Stimulated activated CD8-positive, alpha-beta memory T cell treated with anti-CD3 and anti-CD28 coated beads, Interleukin-12 subunit alpha, Interleukin-12 subunit beta, amount 100 ng/mL, for 24 hours (primary cell): ENCODE data around the gene CDC42EP4.

ENCODE experiments used
- DNase-seq: peaks from one replicate; pipeline ENCODE4 v3.0.0-alpha.2; 2020; ENCODE audit errors: extremely low read depth

The CDC42EP4 gene

GRCh38 chr17:73297934-73298861 is 13.6 kb downstream of the CDC42EP4 start:
- no peak for DNase-seq

DNA sequence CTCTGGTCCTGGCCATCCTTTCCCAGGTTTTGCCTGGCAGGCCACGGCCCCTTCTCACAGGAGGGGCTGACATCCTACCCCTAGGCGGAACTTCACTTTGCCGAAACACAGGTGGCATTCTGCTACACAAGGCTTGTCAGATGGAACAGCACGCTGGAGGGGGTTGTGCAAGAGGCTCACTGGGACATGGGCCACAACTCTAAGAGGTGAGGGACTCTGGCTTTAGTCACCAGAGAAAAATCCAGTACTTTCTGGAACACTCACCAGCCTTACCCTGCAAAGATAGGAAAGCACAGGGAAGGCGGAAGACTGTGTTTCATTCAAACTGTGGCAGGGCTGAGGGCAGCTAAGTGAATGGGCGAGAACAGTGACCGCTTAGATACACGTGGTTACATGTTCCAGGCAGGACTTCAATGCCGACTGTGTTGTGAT is 18.3 kb downstream of the CDC42EP4 start:
- no peak for DNase-seq

DNA sequence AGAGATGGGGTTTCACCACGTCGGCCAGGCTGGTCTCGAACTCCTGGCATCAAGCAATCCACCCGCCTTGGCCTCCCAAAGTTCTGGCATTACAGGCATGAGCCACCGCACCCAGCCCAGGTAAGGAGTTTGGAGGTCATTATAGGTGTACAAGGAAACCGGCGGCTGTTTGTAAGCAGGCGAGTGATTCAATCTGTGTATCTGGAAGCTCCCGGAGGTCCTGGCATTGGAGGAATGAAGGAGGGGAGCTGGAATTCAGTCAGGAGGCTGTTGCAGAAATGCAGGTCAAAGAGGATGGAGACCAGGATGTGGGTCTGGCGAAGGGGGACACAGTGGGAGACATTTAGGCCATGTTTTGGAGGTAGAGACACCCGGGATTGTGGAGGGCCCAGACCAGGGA is 18.8 kb downstream of the CDC42EP4 start:
- DNase-seq: no peak

DNA sequence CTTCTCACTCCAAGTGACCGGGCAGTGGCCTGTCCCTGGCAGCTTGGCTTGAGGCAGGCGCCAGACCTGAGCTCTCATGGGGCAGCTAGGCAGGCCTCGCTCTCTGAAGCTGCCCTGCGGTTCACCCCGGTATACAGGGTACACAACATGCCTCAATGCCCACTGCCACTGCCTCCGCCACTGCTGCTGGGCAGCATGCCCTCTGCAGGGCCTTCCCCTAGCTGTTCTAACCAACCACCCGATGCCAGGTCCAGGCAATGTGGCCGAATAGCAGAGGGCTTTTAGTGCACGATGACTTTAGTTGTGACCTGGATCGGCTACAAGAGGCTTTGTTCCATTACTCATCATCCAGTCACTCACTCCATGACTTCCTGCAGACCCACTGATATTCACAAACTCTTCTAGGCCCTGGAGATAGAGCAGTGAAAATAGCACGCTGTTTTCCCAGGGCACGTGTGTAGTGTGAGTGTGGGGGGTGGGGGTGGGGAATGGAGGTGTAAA is 19.7 kb downstream of the CDC42EP4 start:
- no peak for DNase-seq

- no peak for DNase-seq
These were observed 20.5 kb downstream of the CDC42EP4 start for GRCh38 chr17:73291260-73291801.

GRCh38 chr17:73290399-73291259 is 21.2 kb downstream of the CDC42EP4 start:
- no peak for DNase-seq

GRCh38 chr17:73289549-73290254 is 22.1 kb downstream of the CDC42EP4 start:
- DNase-seq: no peak

DNA sequence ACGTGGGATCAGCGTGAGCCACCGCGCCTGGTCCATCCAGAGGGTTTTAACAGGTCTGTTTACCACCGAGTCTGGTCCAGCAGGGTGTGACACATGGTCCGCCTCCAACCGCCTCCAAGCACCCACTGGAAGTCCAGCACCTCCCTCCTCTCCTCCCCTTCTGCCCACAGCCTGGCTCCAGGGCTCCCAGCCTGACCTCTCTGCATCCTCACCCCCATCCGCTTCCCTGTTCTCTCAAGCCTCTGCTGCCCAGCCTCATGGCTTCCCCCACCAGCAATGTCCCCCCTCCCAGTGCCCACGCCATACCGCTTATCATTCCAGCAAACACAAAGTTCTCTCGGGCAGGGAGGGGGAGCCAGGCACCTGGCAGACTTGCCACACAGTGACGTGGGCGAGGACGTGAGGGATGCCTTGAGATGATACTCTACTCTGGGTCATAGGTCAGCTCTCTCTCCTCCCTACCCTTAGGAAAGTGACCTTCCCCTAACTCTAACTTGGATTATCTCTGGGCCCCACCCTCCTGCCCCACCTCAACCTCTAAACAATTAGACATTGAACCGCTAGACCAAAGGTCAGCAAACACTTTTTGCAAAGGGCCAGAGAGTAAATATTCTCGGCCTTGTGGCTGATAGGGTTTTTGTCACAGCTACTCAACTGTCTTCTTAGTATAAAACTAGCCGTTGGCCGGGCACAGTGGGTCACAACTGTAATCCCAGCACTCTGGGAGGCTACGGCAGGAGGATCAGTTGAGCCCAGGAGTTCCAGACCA is 23.1 kb downstream of the CDC42EP4 start:
- DNase-seq: no peak

DNA sequence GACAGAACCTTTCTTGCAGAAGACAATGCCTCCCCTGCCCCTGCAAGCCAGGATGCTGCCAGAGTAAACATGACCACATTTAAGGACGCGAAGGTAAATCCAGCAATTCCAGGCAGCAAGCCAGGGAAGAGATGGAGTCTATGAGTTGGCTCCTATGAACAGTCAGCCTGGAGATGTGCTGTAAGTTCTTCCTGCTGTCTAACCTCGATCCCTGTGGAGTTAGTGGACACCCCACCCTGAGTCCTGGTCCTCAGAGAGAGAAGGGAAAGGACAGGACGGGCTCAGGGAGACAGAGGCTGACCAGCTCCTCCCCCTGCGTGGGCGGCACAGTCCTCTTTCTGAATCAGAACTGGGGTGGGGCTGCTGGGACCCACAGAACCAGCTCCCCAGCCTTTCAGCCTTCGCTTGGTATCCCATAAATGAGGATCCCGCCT is 24.9 kb downstream of the CDC42EP4 start:
- no peak for DNase-seq

- no peak for DNase-seq
These were observed 25.6 kb downstream of the CDC42EP4 start for GRCh38 chr17:73285916-73286862.

DNA sequence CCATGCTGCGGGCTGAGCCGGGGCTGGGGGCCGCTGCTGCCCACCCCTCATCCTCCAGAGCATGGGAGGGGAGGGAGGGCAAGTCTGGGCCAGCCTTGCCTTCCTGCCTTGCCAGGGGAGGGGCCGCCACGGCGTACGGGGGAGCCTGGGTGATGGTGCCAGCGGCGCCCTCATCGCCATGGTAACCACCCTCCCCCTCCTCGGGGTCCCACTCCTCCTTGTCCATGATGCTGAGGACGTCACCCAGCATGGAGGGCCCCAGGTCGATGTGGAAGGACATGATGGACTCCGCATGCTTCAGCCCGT is 26.2 kb downstream of the CDC42EP4 start:
- DNase-seq: no peak

DNA sequence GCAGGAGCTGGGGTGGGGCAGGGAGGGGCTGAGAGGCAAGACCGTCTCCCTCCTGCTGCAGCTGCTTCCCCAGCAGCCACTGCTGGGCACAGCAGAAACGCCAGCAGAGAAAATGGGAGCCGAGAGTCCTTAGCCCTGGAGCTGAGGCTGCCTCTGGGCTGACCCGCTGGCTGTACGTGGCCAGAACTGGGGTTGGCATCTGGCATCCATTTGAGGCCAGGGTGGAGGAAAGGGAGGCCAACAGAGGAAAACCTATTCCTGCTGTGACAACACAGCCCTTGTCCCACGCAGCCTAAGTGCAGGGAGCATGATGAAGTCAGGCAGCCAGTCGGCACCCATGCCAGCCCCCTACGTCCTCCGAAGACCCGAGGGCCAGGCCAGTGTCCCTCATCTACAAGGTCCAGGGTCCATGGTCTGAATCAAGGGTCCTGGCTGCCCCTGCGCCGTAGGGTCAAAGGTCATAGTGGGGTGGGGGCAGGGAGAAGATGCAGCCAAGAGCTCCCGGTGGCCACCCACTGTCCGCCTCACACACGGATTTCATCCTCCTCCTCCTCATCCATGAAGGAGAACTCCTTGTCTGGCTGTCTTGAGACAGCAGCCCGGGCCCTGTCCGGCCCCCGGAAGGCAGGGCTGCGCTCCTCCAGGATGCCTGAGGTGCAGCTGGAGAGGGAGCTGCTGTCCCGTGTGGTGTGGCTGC is 26.7 kb downstream of the CDC42EP4 start:
- no peak for DNase-seq

DNA sequence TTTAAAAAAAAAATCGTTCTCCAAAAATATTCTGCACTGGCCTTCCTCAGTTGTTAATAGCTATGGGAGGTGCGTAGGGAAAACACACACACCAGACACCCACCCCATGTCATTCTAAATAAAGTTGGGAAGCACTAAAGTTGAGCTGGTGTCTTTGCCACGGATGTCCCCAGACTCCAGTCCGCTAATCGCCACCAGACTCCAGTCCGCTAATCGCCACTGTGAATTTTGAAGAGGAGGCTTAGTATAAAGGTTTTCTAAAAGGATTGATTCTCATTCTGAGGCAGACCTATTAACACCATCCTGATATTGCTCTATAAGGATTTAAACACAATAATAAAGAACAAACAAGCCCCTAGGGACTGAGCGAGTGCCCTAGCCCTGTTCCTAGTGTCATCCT is 27.4 kb downstream of the CDC42EP4 start:
- no peak for DNase-seq

DNA sequence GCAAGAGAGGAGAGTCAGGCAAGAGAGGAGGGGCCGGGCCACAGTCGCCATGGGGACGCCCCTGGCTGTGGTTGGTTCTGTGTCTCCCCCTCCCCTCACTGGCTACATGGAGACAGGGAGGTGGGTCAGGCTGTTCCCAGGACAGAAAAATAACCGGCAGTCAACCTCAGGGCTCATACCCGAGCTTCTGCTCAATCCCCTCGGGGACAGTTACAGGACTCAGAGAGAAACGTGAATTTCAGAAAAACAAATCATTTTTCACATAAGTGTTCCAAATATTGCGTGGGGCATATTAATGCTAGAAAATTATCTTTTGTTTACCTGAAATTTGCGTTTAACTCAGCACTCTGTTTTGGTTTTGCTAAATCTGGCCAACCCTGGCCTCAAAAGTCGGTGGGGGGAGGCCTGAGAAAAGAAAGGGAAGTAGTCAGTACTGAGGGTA is 27.9 kb downstream of the CDC42EP4 start:
- no peak for DNase-seq

DNA sequence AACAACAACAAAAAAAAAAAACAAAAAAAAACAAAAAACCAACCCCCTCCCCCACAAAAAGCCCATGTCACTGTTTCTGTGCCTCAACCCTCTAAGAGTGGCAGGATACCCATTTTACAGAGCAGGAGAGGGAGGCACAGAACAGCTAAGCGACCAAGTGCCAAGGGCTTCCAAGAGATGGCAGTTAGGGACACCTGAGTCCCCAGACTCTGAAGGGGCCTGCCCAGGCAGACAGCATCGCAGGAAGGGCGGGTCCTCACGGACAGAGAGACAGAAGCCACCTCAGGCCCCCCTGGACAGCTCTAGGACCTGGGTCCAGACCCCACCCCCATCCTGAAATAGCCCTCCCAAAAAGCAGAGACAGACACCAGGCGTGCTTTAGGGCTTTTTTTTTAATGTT is 28.6 kb downstream of the CDC42EP4 start:
- DNase-seq: no peak

DNA sequence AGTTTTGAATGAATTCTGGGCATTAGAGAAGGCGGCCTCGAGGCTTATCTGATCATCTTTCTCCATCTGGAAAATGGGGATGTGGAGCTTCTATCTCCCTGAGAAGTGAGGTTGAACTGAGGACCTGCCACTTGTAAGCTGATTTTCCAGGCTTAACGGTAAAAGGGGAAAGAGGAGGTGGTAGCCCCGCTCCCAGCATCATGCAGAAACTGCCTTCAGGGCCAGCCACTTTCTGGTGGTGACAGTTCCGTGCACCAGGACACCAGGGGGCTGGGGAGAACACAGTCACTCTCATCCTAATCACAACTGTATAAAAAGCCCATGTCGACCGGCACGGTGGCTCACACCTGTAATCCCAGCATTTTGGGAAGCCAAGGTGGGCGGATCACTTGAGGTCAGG is 29.2 kb downstream of the CDC42EP4 start:
- DNase-seq: no peak

- no peak for DNase-seq
These were observed 29.9 kb downstream of the CDC42EP4 start for GRCh38 chr17:73281928-73282327.

DNA sequence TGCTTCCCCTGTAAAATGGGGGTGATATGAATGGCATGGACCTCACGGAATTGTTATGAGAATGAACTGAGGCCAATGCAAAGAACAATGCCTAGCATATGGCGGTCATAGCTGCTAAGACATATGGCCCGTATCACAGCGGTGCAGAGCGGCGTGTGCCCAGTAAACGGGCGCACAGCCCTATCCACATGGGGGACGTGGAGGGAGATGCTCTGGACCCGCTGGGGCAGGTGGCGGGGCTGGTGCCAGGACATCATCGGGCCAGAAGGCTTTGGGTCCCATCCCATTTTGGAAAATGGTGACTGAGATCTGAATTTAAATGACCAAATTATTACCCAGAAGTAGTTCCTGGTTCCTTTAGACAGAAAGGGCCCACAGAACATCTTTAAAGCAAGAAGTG is 31.6 kb downstream of the CDC42EP4 start:
- DNase-seq: no peak

DNA sequence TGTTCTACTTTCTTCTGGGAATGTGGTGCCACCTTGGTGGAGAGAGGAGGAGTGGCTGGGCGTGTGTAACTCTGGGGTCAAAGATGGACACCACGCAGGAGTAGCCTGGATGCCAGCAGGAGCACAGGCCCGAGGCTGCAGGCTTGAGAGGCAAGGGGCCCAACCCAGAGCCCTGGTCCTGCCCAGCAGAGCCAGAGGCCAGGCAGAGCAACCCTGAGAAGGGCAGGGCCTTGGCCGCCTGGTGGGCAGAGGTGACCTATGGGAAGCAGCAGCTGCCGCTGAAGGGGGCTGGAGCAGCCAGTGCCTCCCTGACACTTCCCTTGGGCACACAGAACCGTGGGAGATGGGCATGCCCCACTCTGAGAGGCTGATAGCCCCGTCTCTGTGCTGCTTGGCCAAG is 32.1 kb downstream of the CDC42EP4 start:
- DNase-seq: no peak
